ENCODE data around the gene ZGRF1. TPM values are rescaled to one million over a fixed set of nuclear protein-coding genes. Genes with fewer than 3 reads are reported as not detected.

The ZGRF1 gene
- total RNA-seq, 3 donors from 2014 or later (not counting 1 experiment from before 2014, with no cell fraction given) = 13.0 to 25.9 (median 20.0) TPM

GRCh38 chr4:112674376-112674775 is 37.7 kb upstream of the ZGRF1 start:
- WGBS (ENCODE audit: insufficient coverage) = 75% methylated on average over 1 of the region's 1 CpG
- no peak for ATAC-seq
- H3K9me3 Mint-ChIP-seq = no peaks in the 10 kb centered on the region
- no peaks in the 10 kb centered on the region for H3K4me1 Mint-ChIP-seq
- H3K36me3 ChIP-seq (ENCODE audit: control insufficient read depth, insufficient read depth, low read length) = no peaks in the 10 kb centered on the region
- H3K36me3 Mint-ChIP-seq = no peaks in the 10 kb centered on the region
- peaks cover 0 to 4% of the 10 kb centered on the region in 2 donors for H3K27me3 Mint-ChIP-seq (ENCODE audit: low read depth in 2 of 2)
- H3K27me3 ChIP-seq (ENCODE audit: control insufficient read depth, insufficient read depth, low read length) = no peaks in the 10 kb centered on the region
- DNase-seq = no peak
- H3K4me3 Mint-ChIP-seq = no peak overlapping the region
- H3K9me3 ChIP-seq (ENCODE audit: control insufficient read depth, insufficient read depth, low read length) = no peaks in the 10 kb centered on the region
- TF ChIP-seq CTCF (IDR thresholded peaks at IDR 0.05) = no peak
- H3K4me1 ChIP-seq (ENCODE audit: control insufficient read depth, insufficient read depth, low read length) = no peaks in the 10 kb centered on the region
- H3K27ac Mint-ChIP-seq = no peak overlapping the region
- no peak overlapping the region for H3K27ac ChIP-seq (ENCODE audit: low read length)
- no peak overlapping the region for H3K4me3 ChIP-seq (ENCODE audit: low read length)
- intact Hi-C loops (cut with micrococcal nuclease) = no loop called here

DNA sequence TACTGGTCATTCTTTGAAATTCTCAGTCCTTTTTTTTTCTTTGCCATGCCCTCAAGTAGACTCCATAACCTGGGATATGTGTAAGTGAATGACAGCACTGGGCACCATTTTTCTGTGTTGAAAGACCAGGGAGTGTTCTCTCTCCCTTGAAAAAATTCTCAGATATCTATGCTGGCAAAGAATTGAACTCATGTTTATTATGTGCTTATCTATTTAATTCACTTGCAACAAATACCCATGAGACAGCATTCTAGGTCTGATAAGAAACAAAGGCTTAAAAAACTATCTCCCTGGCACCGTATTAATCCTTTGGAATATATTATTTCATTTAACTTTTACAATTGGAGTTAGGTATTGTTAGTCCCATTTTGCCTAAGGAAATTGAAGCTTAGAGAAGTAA is 37.0 kb upstream of the ZGRF1 start:
- Mint-ChIP-seq H3K27me3 (ENCODE audit: low read depth in 2 of 2) (peaks cover 0 to 4% of the 10 kb centered on the region in 2 donors), H3K4me3 (no peak overlapping the region), H3K27ac (no peak overlapping the region), H3K4me1 (no peaks in the 10 kb centered on the region), H3K9me3 (no peaks in the 10 kb centered on the region), H3K36me3 (no peaks in the 10 kb centered on the region)
- Histone ChIP-seq H3K27me3 (ENCODE audit: control insufficient read depth, insufficient read depth, low read length) (no peaks in the 10 kb centered on the region), H3K4me1 (ENCODE audit: control insufficient read depth, insufficient read depth, low read length) (no peaks in the 10 kb centered on the region), H3K9me3 (ENCODE audit: control insufficient read depth, insufficient read depth, low read length) (no peaks in the 10 kb centered on the region), H3K27ac (ENCODE audit: low read length) (no peak overlapping the region), H3K36me3 (ENCODE audit: control insufficient read depth, insufficient read depth, low read length) (no peaks in the 10 kb centered on the region), H3K4me3 (ENCODE audit: low read length) (no peak overlapping the region)
- no peak for DNase-seq
- no peak for ATAC-seq
- no CpG with 5 or more reads among the region's 1 CpG for WGBS (ENCODE audit: insufficient coverage)
- TF ChIP-seq CTCF (IDR thresholded peaks at IDR 0.05) = no peak
- intact Hi-C loops (cut with micrococcal nuclease) = no loop called here

DNA sequence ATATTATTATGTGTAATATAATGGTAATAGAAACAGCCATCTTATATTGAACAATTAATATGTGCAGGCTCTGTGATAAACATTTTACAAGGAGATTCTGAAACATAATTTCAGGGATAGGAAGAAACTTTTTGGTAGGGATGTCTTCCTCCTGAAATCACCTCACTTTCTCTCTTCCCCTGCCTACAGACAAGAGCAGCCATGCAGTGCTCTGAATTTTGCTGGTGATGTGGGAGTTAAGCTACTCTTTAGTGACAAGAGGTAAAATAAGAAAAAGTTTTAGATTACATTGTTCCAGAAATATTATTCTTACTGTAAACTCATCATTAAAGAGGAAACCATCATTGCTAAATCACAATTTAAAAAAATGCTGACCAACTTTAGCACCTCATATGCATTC is 36.4 kb upstream of the ZGRF1 start:
- H3K4me3 Mint-ChIP-seq = no peak overlapping the region
- Histone ChIP-seq H3K27ac (ENCODE audit: low read length) (no peak overlapping the region), H3K9me3 (ENCODE audit: control insufficient read depth, insufficient read depth, low read length) (no peaks in the 10 kb centered on the region), H3K27me3 (ENCODE audit: control insufficient read depth, insufficient read depth, low read length) (no peaks in the 10 kb centered on the region), H3K4me3 (ENCODE audit: low read length) (no peak overlapping the region), H3K4me1 (ENCODE audit: control insufficient read depth, insufficient read depth, low read length) (no peaks in the 10 kb centered on the region), H3K36me3 (ENCODE audit: control insufficient read depth, insufficient read depth, low read length) (no peaks in the 10 kb centered on the region)
- H3K27me3 Mint-ChIP-seq (ENCODE audit: low read depth in 2 of 2) = peaks cover 0 to 4% of the 10 kb centered on the region in 2 donors
- no peaks in the 10 kb centered on the region for H3K4me1 Mint-ChIP-seq
- DNase-seq (no peak), ATAC-seq (no peak)
- intact Hi-C loops (cut with micrococcal nuclease) = no loop called here
- no peaks in the 10 kb centered on the region for H3K36me3 Mint-ChIP-seq
- H3K27ac Mint-ChIP-seq = no peak overlapping the region
- no peaks in the 10 kb centered on the region for H3K9me3 Mint-ChIP-seq
- TF ChIP-seq CTCF (IDR thresholded peaks at IDR 0.05) = no peak

DNA sequence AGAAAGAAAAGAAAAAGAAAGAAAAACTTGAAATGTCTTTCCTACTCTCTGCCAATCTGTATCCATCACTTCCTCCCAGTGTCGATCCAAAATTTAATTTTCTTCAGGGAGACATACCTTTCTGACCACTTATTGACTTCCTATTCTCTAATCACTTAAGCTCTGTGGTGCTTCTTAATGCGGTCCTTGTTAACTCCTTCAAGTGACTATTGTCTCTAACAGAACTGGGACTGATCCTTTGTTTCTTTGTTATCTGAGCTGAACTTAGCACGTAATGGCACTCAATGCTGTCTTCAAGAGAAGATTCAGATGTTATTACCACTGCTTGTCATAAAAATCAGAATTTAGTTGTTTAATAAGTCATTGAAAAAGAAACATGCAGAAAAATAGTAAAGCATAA is 31.4 kb upstream of the ZGRF1 start:
- Histone ChIP-seq H3K27me3 (ENCODE audit: control insufficient read depth, insufficient read depth, low read length) (no peaks in the 10 kb centered on the region), H3K36me3 (ENCODE audit: control insufficient read depth, insufficient read depth, low read length) (no peaks in the 10 kb centered on the region), H3K9me3 (ENCODE audit: control insufficient read depth, insufficient read depth, low read length) (no peaks in the 10 kb centered on the region), H3K27ac (ENCODE audit: low read length) (no peak overlapping the region), H3K4me1 (ENCODE audit: control insufficient read depth, insufficient read depth, low read length) (no peaks in the 10 kb centered on the region), H3K4me3 (ENCODE audit: low read length) (no peak overlapping the region)
- H3K27ac Mint-ChIP-seq = no peak overlapping the region
- no peak for TF ChIP-seq CTCF (IDR thresholded peaks at IDR 0.05)
- no peaks in the 10 kb centered on the region for H3K36me3 Mint-ChIP-seq
- H3K4me1 Mint-ChIP-seq = no peaks in the 10 kb centered on the region
- intact Hi-C loops (cut with micrococcal nuclease) = no loop called here
- no peaks in the 10 kb centered on the region for H3K27me3 Mint-ChIP-seq (ENCODE audit: low read depth in 2 of 2)
- ATAC-seq (no peak), DNase-seq (no peak)
- H3K4me3 Mint-ChIP-seq = no peak overlapping the region
- no peaks in the 10 kb centered on the region for H3K9me3 Mint-ChIP-seq
- 96% methylated on average over 3 of the region's 3 CpGs for WGBS (ENCODE audit: insufficient coverage)
